A549 (cell line): ENCODE data around the gene TRIM8. TPM values are rescaled to one million over a fixed set of nuclear protein-coding genes. Genes with fewer than 3 reads are reported as not detected.

Experiments
- ATAC-seq, 2 experiments: fragments of 200-7000 bp in 1 of 2; fragments of >200 bp in 1 of 2; cut with Nextera tagmentation in 1 of 2; cut with Tn5 transposase in 1 of 2; 3 replicates each; pipeline versions ENCODE4 v1.8.0 to v1.9.1; 2018 to 2020; ENCODE audit warnings: mild to moderate bottlenecking in 1 of 2, moderate library complexity in 1 of 2
- CTCF ChIA-PET: fragments of 300-600 bp; sonication (Branson Sonifier 250); formaldehyde crosslinking; extraction: SDS; loops from one replicate; lab custom pipeline; 2021; ENCODE audit warnings: antibody characterized with exemption, inconsistent platforms; lab: Yijun Ruan, JAX
- POLR2A ChIA-PET: fragments of 350-600 bp; formaldehyde crosslinking; extraction: SDS; loops from one replicate; lab custom pipeline; 2021; ENCODE audit warnings: antibody characterized with exemption, inconsistent platforms; lab: Yijun Ruan, JAX
- DNase-seq, 2 experiments: peaks; one replicate each; pipeline versions ENCODE4 v3.0.0 to v3.0.0-alpha.2; 2011 to 2016; ENCODE audit warnings: low read depth in 1 of 2, low spot score in 1 of 2
- FAIRE-seq: peaks from 2 replicates; lab custom pipeline; 2011; peaks lifted over from hg19 to GRCh38; lab: Jason Lieb, UNC
- H3K27ac ChIP-seq, 2 experiments: fragments of >200 bp; sonication (Bioruptor Twin); formaldehyde crosslinking; 3 replicates each; pipeline ENCODE4 v1.5.1; 2016 to 2017
- H3K4me1 ChIP-seq: fragments of >200 bp; sonication (Bioruptor Twin); formaldehyde crosslinking; 3 replicates; pipeline ENCODE4 v1.6.1; 2016
- H3K4me2 ChIP-seq: fragments of >200 bp; sonication (Bioruptor Twin); formaldehyde crosslinking; 3 replicates; pipeline ENCODE4 v1.6.1; 2016
- H3K4me3 ChIP-seq: fragments of >200 bp; sonication (Bioruptor Twin); formaldehyde crosslinking; 3 replicates; pipeline ENCODE4 v1.5.1; 2016
- H3K9me3 ChIP-seq: fragments of >200 bp; sonication (Bioruptor Twin); formaldehyde crosslinking; 3 replicates; pipeline ENCODE4 v1.6.1; 2016
- BCL3 ChIP-seq: fragments of >200 bp; sonication (Bioruptor Twin); formaldehyde crosslinking; IDR thresholded peaks from 3 replicates; pipeline ENCODE4 v1.6.1; 2016
- BHLHE40 ChIP-seq: IDR thresholded peaks from 2 replicates; pipeline ENCODE4 v1.6.1; 2012; ENCODE audit warnings: low read depth, low read length, inconsistent platforms
- CBX8 ChIP-seq: fragments of 200-600 bp; sonication (generic); IDR thresholded peaks from 2 replicates; pipeline ENCODE4 v1.6.1; 2016
- CTCF ChIP-seq: fragments of >200 bp; sonication (Bioruptor Twin); formaldehyde crosslinking; IDR thresholded peaks from 3 replicates; pipeline ENCODE4 v1.5.1; 2016
- FOSB ChIP-seq: fragments of 250-450 bp; sonication (Bioruptor Pico); IDR thresholded peaks from 2 replicates; pipeline ENCODE4 v1.5.0; 2020; ENCODE audit warnings: mild to moderate bottlenecking, moderate library complexity
- GATA3 ChIP-seq: IDR thresholded peaks from 2 replicates; pipeline ENCODE4 v1.6.1; 2012; ENCODE audit warnings: borderline replicate concordance
- HEYL ChIP-seq: fragments of 250-450 bp; sonication (Bioruptor Pico); IDR thresholded peaks from 2 replicates; pipeline ENCODE4 v1.8.0; 2021; ENCODE audit warnings: mild to moderate bottlenecking, moderate library complexity
- HOXA7 ChIP-seq: fragments of 250-450 bp; sonication (Bioruptor Pico); IDR thresholded peaks from 2 replicates; pipeline ENCODE4 v1.5.0; 2020; ENCODE audit warnings: mild to moderate bottlenecking, moderate library complexity
- HOXB13 ChIP-seq: fragments of 250-450 bp; sonication (Bioruptor Pico); IDR thresholded peaks from 2 replicates; pipeline ENCODE4 v1.5.0; 2020; ENCODE audit warnings: low read depth, mild to moderate bottlenecking, moderate library complexity
- JUN ChIP-seq, 2 experiments: fragments of >200 bp; sonication (Bioruptor Twin); formaldehyde crosslinking; IDR thresholded peaks; 2 replicates in 1 of 2; 3 replicates in 1 of 2; pipeline ENCODE4 v1.6.1; 2016 to 2017
- MYC ChIP-seq: IDR thresholded peaks from 2 replicates; pipeline ENCODE4 v1.6.1; 2012; ENCODE audit warnings: mild to moderate bottlenecking, inconsistent platforms, low read length, improper control_type of control experiment, borderline replicate concordance
- NFE2L2 ChIP-seq: fragments of 150-350 bp; conservative IDR thresholded peaks from 2 replicates; pipeline ENCODE4 v1.6.1; 2014; ENCODE audit warnings: low read length
- PHF8 ChIP-seq: fragments of 200-600 bp; sonication (generic); IDR thresholded peaks from 2 replicates; pipeline ENCODE4 v1.6.1; 2016; ENCODE audit warnings: low read depth, mild to moderate bottlenecking, antibody characterized with exemption, moderate library complexity, borderline replicate concordance
- POLR2A ChIP-seq: IDR thresholded peaks from 2 replicates; pipeline ENCODE4 v1.6.1; 2012; ENCODE audit warnings: mild to moderate bottlenecking, low read length
- POLR2AphosphoS2 ChIP-seq: conservative IDR thresholded peaks from 2 replicates; pipeline ENCODE4 v1.6.1; 2012; ENCODE audit warnings: low read length, improper control_type of control experiment, inconsistent platforms
- RARB ChIP-seq: fragments of 250-450 bp; sonication (Bioruptor Pico); IDR thresholded peaks from 2 replicates; pipeline ENCODE4 v1.8.0; 2021; ENCODE audit warnings: mild to moderate bottlenecking, moderate library complexity
- RFX5 ChIP-seq: fragments of 450-650 bp; IDR thresholded peaks from 2 replicates; pipeline ENCODE4 v1.7.1; 2014; ENCODE audit warnings: antibody characterized with exemption, mild to moderate bottlenecking, moderate library complexity
- SREBF2 ChIP-seq: fragments of 450-650 bp; IDR thresholded peaks from 2 replicates; pipeline ENCODE4 v1.6.1; 2014; ENCODE audit warnings: mild to moderate bottlenecking, moderate library complexity
- ZFP36 ChIP-seq: fragments of 450-650 bp; IDR thresholded peaks from 2 replicates; pipeline ENCODE4 v1.6.1; 2014; ENCODE audit warnings: borderline replicate concordance; ENCODE audit not compliant: partially characterized antibody
- ZNF302 ChIP-seq: fragments of 250-450 bp; sonication (Bioruptor Pico); IDR thresholded peaks from 2 replicates; pipeline ENCODE4 v1.9.0; 2021; ENCODE audit warnings: inconsistent platforms, mild to moderate bottlenecking, moderate library complexity
- ZSCAN20 ChIP-seq: fragments of 250-450 bp; sonication (Bioruptor Pico); IDR thresholded peaks from 2 replicates; pipeline ENCODE4 v1.8.0; 2022; ENCODE audit warnings: mild to moderate bottlenecking, moderate library complexity
- WGBS: methylation state at CpG from one replicate; pipeline ENCODE4 v1.1.6; 2017; ENCODE audit errors: missing lambda C conversion rate; 5-methylcytosine and 5-hydroxymethylcytosine counted together
- polyA plus RNA-seq, 4 experiments: library from polyadenylated mRNA; depleted of rRNA in 3 of 4; stranded (reverse); fragments of >200 nt; fragmentation: RNase III in 1 of 4; extraction: RNeasy Plus Mini Kit Qiagen cat#74134 plus additional on column Dnase treatment in 1 of 4; gene quantifications; 2 replicates in 3 of 4; 3 replicates in 1 of 4; pipeline ENCODE4 v1.2.3, GENCODE V29; 2011 to 2017
- TF ChIP-seq, protein P1 (sequence below): IDR thresholded peaks from 2 replicates; pipeline ENCODE4 v1.6.1; 2012

The TRIM8 gene
- polyA plus RNA-seq, 2 of the 4 experiments (the other 2 are of a cell fraction), result 22.8 to 32.5 TPM

DNA sequence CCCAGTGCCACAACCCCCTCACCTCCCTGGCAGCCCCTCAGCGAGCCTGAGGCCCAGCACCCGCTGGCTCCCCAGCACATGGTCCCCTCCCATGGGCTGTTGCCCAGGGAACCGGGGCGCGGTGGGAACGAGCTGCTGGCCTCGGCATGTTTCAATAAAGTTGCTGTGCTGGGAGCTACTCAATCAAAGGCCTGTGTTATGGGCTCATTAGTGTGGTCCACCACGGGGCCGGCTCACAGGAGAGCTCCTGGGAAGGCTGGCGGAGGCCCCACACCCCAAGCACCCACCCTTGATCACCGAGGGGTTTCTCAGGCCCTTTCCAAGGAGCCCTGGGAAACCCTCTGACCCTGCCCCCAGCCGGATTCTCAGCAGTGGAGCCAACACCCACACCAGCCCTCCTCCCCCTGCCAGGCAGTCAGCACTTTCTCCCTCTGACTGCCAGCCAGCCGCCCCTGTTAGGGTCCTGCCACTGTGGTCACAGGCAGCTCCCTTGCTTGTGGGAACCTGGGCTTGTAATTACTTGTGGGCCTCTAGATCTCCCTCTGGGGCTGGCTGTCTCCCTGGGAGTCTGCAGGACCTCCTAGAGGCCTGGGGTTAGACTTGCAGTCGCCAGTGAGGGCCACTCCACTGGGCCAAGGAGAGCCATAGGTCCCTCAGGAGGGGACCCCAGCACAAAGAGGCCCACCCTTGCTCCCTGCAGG is 24.8 kb upstream of the TRIM8 start:
- POLR2A ChIA-PET, result no interaction called here
- FAIRE-seq, result no peak
- H3K27ac ChIP-seq, result no peak overlapping the region

DNA sequence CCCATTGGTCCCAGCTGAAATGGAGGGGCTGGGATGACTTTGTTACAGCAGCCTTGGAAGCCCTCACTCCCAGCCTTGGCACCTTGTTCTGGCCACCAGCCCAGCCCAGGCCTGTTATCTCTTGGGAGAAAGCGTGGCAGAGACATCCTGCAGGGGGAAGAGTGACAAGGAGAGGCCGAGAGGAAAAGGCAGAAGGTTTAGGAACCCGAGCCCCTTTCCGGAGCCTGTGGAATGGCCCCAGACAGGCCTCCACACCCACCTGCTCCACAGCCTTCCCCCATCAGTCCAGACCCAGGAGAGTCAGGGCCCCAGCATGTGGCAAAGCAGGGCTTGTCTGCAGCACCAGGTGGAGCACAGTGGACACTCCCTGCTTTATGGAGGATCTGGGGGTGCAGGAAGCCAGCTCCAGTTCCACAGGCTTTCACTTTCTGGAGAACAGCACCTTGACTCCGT is 24.1 kb upstream of the TRIM8 start:
- CTCF ChIA-PET, result interaction anchor here (1.0 to 2.8 kb wide), 4 partner anchors 23 to 117 kb away, joined by 3 to 11 read pairs (median 6); partner anchors contain the start of gene TRIM8

More for the DNA sequence above, 24.8 kb upstream of the TRIM8 start:
- DNase-seq (no peak), ATAC-seq (0 out of 6 replicates have a peak, but pooled peaks of 1 of the 2 experiments have one; percentile 13)
- Histone ChIP-seq H3K9me3 (no peaks in the 10 kb centered on the region), H3K4me2 (no peak overlapping the region), H3K4me1 (no peaks in the 10 kb centered on the region), H3K4me3 (no peak overlapping the region)
- 91% methylated on average over 11 of the region's 14 CpGs for WGBS
- TF ChIP-seq CBX8, result no peak
- TF ChIP-seq RFX5, result no peak
- TF ChIP-seq HEYL, result no peak
- TF ChIP-seq, protein P1, sequence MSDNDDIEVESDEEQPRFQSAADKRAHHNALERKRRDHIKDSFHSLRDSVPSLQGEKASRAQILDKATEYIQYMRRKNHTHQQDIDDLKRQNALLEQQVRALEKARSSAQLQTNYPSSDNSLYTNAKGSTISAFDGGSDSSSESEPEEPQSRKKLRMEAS, result no peak
- no peak for TF ChIP-seq POLR2A
- CTCF ChIA-PET, result interaction anchor here (1.2 to 2.8 kb wide), 3 partner anchors 25 to 116 kb away, joined by 3 to 11 read pairs (median 6); partner anchors contain the start of gene TRIM8

GRCh38 chr10:102620591-102621442 is 23.5 kb upstream of the TRIM8 start:
- DNase-seq, result no peak
- Histone ChIP-seq H3K4me2 (no peak overlapping the region), H3K27ac (no peak overlapping the region), H3K9me3 (no peaks in the 10 kb centered on the region), H3K4me3 (no peak overlapping the region), H3K4me1 (no peaks in the 10 kb centered on the region)
- TF ChIP-seq NFE2L2 (no peak), HOXA7 (no peak), FOSB (no peak), ZNF302 (CRISPR knock-in tag) (no peak)
- no peak for FAIRE-seq
- ChIA-PET POLR2A (no interaction called here), CTCF (interaction anchor here (1.0 to 2.8 kb wide), 3 partner anchors 24 to 37 kb away, joined by 4 to 11 read pairs (median 7); partner anchors contain the start of gene TRIM8)
- no peak for ATAC-seq
- WGBS, result 87% methylated on average over 14 of the region's 15 CpGs

More for the DNA sequence above, 24.1 kb upstream of the TRIM8 start:
- no peak for TF ChIP-seq GATA3
- TF ChIP-seq BHLHE40, result no peak
- TF ChIP-seq RARB (CRISPR knock-in tag), result no peak
- no peak for TF ChIP-seq ZSCAN20
- TF ChIP-seq JUN (IDR thresholded peaks at IDR 0.05), result no peak
- no peak for TF ChIP-seq POLR2AphosphoS2
- TF ChIP-seq PHF8, result no peak
- no peak for TF ChIP-seq MYC
- TF ChIP-seq, all 56 proteins: peak for 0
- DNase-seq (no peak), FAIRE-seq (no peak), ATAC-seq (no peak)
- H3K4me1 ChIP-seq, result no peaks in the 10 kb centered on the region
- no peak overlapping the region for H3K4me3 ChIP-seq
- POLR2A ChIA-PET, result no interaction called here
- WGBS, result 80% methylated on average over 5 of the region's 5 CpGs
- no peak overlapping the region for H3K4me2 ChIP-seq
- H3K27ac ChIP-seq, result no peak overlapping the region
- no peaks in the 10 kb centered on the region for H3K9me3 ChIP-seq

DNA sequence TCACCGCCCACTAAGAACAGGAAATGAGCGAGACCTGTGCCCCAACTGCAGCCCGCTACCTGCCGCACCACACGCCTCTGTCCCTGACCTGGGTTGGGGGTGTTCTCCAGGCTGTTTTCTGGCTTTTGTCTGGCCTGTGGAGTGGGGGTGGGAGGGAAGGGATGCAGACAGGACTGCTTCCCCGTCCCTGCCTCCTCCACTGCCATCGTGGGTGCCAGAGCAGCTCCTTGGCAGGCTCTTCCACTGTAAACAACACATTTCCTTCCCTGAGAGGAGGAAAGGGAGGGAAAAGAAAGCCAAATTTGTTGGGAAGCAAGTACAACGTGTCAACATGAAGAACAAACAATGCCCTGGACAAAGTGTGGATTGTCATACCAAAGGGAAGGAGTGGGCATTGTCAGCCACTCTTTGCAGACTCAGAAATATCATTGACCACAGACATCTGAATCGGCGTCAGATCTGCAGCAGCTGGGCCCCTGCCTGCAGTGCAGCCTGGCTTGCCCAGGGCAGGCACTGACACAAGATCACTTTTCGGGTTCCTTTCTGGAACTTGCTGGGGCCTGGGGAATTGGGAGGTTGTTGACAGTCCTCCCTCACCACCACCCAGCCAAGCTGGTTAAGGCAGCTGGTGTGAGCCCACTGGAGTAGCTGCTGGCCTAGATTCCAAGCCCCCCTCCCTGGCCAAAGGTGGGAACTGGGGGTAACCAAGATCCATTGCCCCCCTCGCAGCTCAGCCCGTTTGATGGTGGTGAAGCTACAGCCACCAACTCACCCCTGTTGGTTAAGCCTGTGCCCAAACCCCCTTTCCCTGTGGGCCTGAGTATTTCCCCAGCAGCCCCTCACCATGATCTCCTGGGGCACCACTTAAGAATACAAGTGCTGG is 22.6 kb upstream of the TRIM8 start:
- Histone ChIP-seq H3K9me3 (no peaks in the 10 kb centered on the region), H3K4me3 (no peak overlapping the region), H3K27ac (no peak overlapping the region), H3K4me1 (no peaks in the 10 kb centered on the region), H3K4me2 (no peak overlapping the region)
- no peak for FAIRE-seq
- TF ChIP-seq FOSB, result no peak
- TF ChIP-seq HOXB13 (CRISPR knock-in tag), result no peak
- no peak for TF ChIP-seq NFE2L2
- TF ChIP-seq HOXA7, result no peak
- TF ChIP-seq ZFP36, result no peak
- TF ChIP-seq, protein P1, result no peak
- no peak for TF ChIP-seq JUN (IDR thresholded peaks at IDR 0.05)
- TF ChIP-seq CBX8, result no peak
- TF ChIP-seq SREBF2, result no peak
- no peak for TF ChIP-seq CTCF
- TF ChIP-seq BCL3, result no peak
- CTCF ChIA-PET, result interaction anchor here (1.0 to 1.6 kb wide), 4 partner anchors 10 to 38 kb away, joined by 4 to 7 read pairs (median 4); no protein-coding TSS in a partner anchor
- 72% methylated on average over 9 of the region's 13 CpGs for WGBS
- no peak for ATAC-seq
- DNase-seq, result no peak
- POLR2A ChIA-PET, result no interaction called here
